Heart right ventricle (tissue), 16 donors: ENCODE data around the gene PAX2. TPM values are rescaled to one million over a fixed set of nuclear protein-coding genes. Genes with fewer than 3 reads are reported as not detected.

Experiments used
- ATAC-seq, 8 donors: fragments of 200-7000 bp; cut with Tn5 transposase; one replicate each; pipeline ENCODE4 v1.9.1; 2020; ENCODE audit warnings: mild to moderate bottlenecking in 8 of 8, moderate library complexity in 8 of 8, moderate number of reproducible peaks in 1 of 8
- DNase-seq, 2 donors: peaks; one replicate each; pipeline ENCODE4 v3.0.0-alpha.2; 2020
- H3K27ac ChIP-seq, 10 donors: fragments of 200-600 bp; sonication (generic) in 2 of 10; one replicate each; pipeline versions ENCODE4 v1.5.0 to v1.8.0; 2020 to 2022; ENCODE audit warnings: mild to moderate bottlenecking in 3 of 10
- H3K27me3 ChIP-seq, 7 donors: fragments of 200-600 bp; one replicate each; pipeline ENCODE4 v1.8.0; 2021 to 2022; ENCODE audit warnings: mild to moderate bottlenecking in 2 of 7
- H3K36me3 ChIP-seq, 9 donors: fragments of 200-600 bp; sonication (generic) in 1 of 9; one replicate each; pipeline versions ENCODE4 v1.5.0 to v1.8.0; 2020 to 2022; ENCODE audit warnings: mild to moderate bottlenecking in 2 of 9
- H3K4me1 ChIP-seq, 9 donors: fragments of 200-600 bp; sonication (generic) in 1 of 9; one replicate each; pipeline versions ENCODE4 v1.5.0 to v1.8.0; 2020 to 2022; ENCODE audit warnings: mild to moderate bottlenecking in 4 of 9
- H3K4me3 ChIP-seq, 10 donors: fragments of 200-600 bp; sonication (generic) in 2 of 10; one replicate each; pipeline versions ENCODE4 v1.5.0 to v1.8.0; 2020 to 2022; ENCODE audit warnings: mild to moderate bottlenecking in 7 of 10, moderate library complexity in 2 of 10
- H3K9me3 ChIP-seq, 11 donors: fragments of 200-600 bp in 10 of 11; sonication (generic) in 2 of 11; one replicate each; pipeline versions ENCODE4 v1.5.0 to v1.8.0; 2013 to 2022; ENCODE audit warnings: mild to moderate bottlenecking in 2 of 11, control low read depth in 1 of 11, moderate library complexity in 1 of 11
- WGBS, 2 donors: extraction: QIAGEN DNeasy Blood & Tissue Kit; methylation state at CpG; one replicate each; pipeline ENCODE4 v1.1.7; 2013; ENCODE audit warnings: inconsistent platforms in 1 of 2; 5-methylcytosine and 5-hydroxymethylcytosine counted together
- intact Hi-C, 10 donors: fragments of 100-400 bp; cut with DNase I; formaldehyde crosslinking; loops; one replicate each; pipeline versions ENCODE4 v1.11.1 to v1.14.2; 2022
- polyA plus RNA-seq, 2 donors: library from polyadenylated mRNA; stranded (reverse); fragments of 200-250 nt; gene quantifications; one replicate each; pipeline ENCODE4 v1.2.3, GENCODE V29; 2013
- total RNA-seq, 10 donors: library from RNA; stranded (reverse); fragmentation: NEBNext Ultra II Directional in 3 of 10; extraction: Animal tissue kit (Norgen Biotek cat#: 25700) in 3 of 10; gene quantifications; one replicate each; pipeline versions ENCODE4 v1.2.1 to v1.2.4, GENCODE V29; 2021 to 2023
- TF ChIP-seq, protein P1 (sequence below), 9 donors: fragments of 200-600 bp; sonication (generic) in 2 of 9; IDR thresholded peaks; one replicate each; pipeline versions ENCODE4 v1.5.0 to v1.8.0; 2021 to 2022; ENCODE audit warnings: antibody characterized with exemption in 9 of 9, mild to moderate bottlenecking in 5 of 9, moderate library complexity in 1 of 9
- donor health status: Arrhythmogenic right ventricular cardiomyopathy.
- donor health status: ischemic (EF 13 %, LVEDD 7.1; RV severe dilation, severe dysfunction).
- donor health status: healthy with polysubstance abuse.
- donor health status: DM: no; HTN: yes; CAD: no.
- donor health status: DM: no; HTN: no; CAD: no.
- donor health status: ischemic (EF 25% LVEDD 6.9; RV normal size, moderate dysfunction).
- donor health status: ischemic (EF 25% LVEDD 5.7; RV mildly dilated, moderate dysfunction).
- donor health status: healthy.
- donor health status: DM: yes; HTN: yes; CAD: no.
- donor health status: Ischemic cardiomyopathy.
- donor health status: ischemic (EF 35%, LVEDD 5.7; RV mildly dilated, moderate dysfunction).
- donor health status: nonischemic (EF 11% LVEDD 7.7; RV severe dilation, severe dysfunction).
- donor health status: DM: yes; HTN: yes; CAD: no.
- donor health status: PGD.
- donor health status: ischemic (EF 29% LVEDD 5.4; RV normal size, mild dysfunction).
- donor health status: nonischemic (EF 23%, LVEDD 6.1; RV moderate dilation, normal function).

The PAX2 gene
- total and polyA plus RNA-seq, 12 donors, result not detected

- TF ChIP-seq, protein P1, sequence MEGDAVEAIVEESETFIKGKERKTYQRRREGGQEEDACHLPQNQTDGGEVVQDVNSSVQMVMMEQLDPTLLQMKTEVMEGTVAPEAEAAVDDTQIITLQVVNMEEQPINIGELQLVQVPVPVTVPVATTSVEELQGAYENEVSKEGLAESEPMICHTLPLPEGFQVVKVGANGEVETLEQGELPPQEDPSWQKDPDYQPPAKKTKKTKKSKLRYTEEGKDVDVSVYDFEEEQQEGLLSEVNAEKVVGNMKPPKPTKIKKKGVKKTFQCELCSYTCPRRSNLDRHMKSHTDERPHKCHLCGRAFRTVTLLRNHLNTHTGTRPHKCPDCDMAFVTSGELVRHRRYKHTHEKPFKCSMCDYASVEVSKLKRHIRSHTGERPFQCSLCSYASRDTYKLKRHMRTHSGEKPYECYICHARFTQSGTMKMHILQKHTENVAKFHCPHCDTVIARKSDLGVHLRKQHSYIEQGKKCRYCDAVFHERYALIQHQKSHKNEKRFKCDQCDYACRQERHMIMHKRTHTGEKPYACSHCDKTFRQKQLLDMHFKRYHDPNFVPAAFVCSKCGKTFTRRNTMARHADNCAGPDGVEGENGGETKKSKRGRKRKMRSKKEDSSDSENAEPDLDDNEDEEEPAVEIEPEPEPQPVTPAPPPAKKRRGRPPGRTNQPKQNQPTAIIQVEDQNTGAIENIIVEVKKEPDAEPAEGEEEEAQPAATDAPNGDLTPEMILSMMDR (IDR thresholded peaks at IDR 0.05), result no peak
- H3K4me3 ChIP-seq, result no peak overlapping the region
- no peaks in the 10 kb centered on the region for H3K9me3 ChIP-seq
- H3K36me3 ChIP-seq, result no peaks in the 10 kb centered on the region
- no peaks in the 10 kb centered on the region for H3K4me1 ChIP-seq
- peaks cover 4 to 98% (median 93%) of the 10 kb centered on the region in 7 donors for H3K27me3 ChIP-seq
- ATAC-seq (no peak), DNase-seq (no peak)
- H3K27ac ChIP-seq, result no peak overlapping the region
- 10 to 18% methylated on average over 5 of the region's 5 CpGs for WGBS, 2 donors
- intact Hi-C loops, result no loop called here
Measured at GRCh38 chr10:100760726-100761125, 15.3 kb downstream of the PAX2 start.

DNA sequence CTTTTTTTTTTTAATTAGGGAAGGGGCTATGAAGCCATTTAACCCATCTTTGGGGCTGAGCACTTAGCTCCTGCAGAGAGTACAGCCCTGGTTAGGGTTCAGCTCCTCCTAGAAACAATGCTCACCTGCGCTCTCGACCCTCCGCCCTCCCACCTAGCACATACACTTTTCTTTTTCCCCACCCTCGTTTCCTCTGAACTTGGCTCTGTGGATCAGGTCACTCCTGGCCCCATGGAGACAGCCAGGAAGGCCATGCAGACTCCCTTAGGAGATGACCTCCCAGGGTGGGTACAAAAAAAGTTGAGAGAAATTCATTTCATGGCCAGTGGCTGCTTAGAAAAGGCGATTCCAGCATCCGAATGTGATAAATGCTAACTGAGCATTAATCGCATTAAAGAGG is 15.8 kb downstream of the PAX2 start:
- ATAC-seq (no peak), DNase-seq (no peak)
- intact Hi-C loops, result no loop called here
- Histone ChIP-seq H3K36me3 (no peaks in the 10 kb centered on the region), H3K9me3 (no peaks in the 10 kb centered on the region), H3K27ac (no peak overlapping the region), H3K27me3 (peaks cover 4 to 98% (median 93%) of the 10 kb centered on the region in 7 donors), H3K4me3 (no peak overlapping the region), H3K4me1 (no peaks in the 10 kb centered on the region)
- 67 to 80% methylated on average over 7 of the region's 7 CpGs for WGBS, 2 donors
- TF ChIP-seq, protein P1 (IDR thresholded peaks at IDR 0.05), result no peak

GRCh38 chr10:100763043-100763747 is 17.8 kb downstream of the PAX2 start:
- Histone ChIP-seq H3K4me3 (no peak overlapping the region), H3K27me3 (peaks cover 4 to 99% (median 92%) of the 10 kb centered on the region in 7 donors), H3K4me1 (no peaks in the 10 kb centered on the region), H3K9me3 (no peaks in the 10 kb centered on the region), H3K27ac (no peak overlapping the region), H3K36me3 (no peaks in the 10 kb centered on the region)
- ATAC-seq, result no peak
- DNase-seq, result no peak
- TF ChIP-seq, protein P1 (IDR thresholded peaks at IDR 0.05), result no peak
- 68 to 75% methylated on average over 5 of the region's 5 CpGs for WGBS, 2 donors
- intact Hi-C loops, result no loop called here

- WGBS, 2 donors, result 57 to 62% methylated on average over 10 of the region's 10 CpGs
- TF ChIP-seq, protein P1 (IDR thresholded peaks at IDR 0.05), result no peak
- no peak overlapping the region for H3K27ac ChIP-seq
- no peaks in the 10 kb centered on the region for H3K9me3 ChIP-seq
- ATAC-seq (no peak), DNase-seq (no peak)
- no peak overlapping the region for H3K4me3 ChIP-seq
- H3K27me3 ChIP-seq, result peaks cover 0 to 90% (median 79%) of the 10 kb centered on the region in 7 donors
- intact Hi-C loops, result no loop called here
- H3K36me3 ChIP-seq, result no peaks in the 10 kb centered on the region
- H3K4me1 ChIP-seq, result no peaks in the 10 kb centered on the region
Measured at GRCh38 chr10:100766693-100767421, 21.5 kb downstream of the PAX2 start.
